ENCODE results near the gene FURIN. TPM values are rescaled to one million over a fixed set of nuclear protein-coding genes. Genes with fewer than 3 reads are reported as not detected.

FURIN gene
- total RNA-seq, 1 experiment from 2014 or later, result 62.0 TPM

DNA sequence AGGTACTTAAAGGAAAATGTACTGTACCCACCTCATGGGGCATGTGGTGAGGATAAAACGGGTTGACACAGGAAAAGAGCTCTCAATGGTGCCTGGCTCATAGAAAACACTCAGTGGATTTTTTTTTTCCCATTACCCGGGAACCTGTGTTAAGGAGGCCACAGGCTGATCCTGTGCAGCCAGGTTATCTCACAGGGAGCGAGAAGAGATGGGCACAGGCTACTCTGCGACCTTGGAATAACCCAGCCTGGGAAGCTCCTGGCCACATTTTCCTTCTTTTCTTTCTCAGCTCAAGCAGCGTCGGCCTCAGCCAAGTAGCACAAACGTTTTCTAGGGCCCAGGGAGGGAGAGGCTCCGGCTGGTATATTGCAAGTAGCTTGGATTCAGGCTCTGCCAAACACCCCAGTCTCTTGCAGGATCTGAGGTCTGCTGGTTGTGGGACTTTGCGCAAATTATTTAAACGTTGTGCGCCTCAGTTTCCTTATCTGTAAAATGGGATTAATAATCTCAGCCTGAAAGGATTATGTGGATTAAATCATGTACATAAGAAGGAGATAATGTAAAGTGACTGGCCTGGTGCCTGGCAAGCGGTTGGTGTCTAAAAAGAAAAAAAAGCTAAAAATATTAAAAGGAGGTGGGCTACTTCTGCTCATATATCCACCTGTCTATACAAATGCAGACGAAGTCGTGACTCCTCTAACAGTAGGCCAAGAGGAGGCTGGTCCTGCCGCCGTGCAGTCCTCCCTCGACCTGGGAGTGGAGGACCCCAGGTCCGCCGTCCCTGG lies 2.2 kb downstream of the FURIN start:
- Histone ChIP-seq H3K9me3 (ENCODE audit: control insufficient read depth, insufficient read depth, low read depth, low read length) (no peaks in the 10 kb centered on the region), H3K4me3 (ENCODE audit: low read depth in 2 of 2, low read length in 2 of 2) (peak overlapping the region; percentile 55 to 74), H3K27ac (ENCODE audit: low read length) (peak overlapping the region; percentile 95), H3K4me1 (ENCODE audit: control insufficient read depth, insufficient read depth, low read length) (peaks cover 73% of the 10 kb centered on the region), H3K36me3 (ENCODE audit: control insufficient read depth, insufficient read depth, low read length) (no peaks in the 10 kb centered on the region), H3K27me3 (ENCODE audit: control insufficient read depth, insufficient read depth, low read length) (no peaks in the 10 kb centered on the region)
- TF ChIP-seq POLR2AphosphoS5 (IDR thresholded peaks at IDR 0.05; ENCODE audit: low read depth, low read length), result no peak
- ChIA-PET POLR2A (no interaction called here), CTCF (interaction anchor here (0.5 kb wide), 1 partner anchor 25 kb away, joined by 4 read pairs; no protein-coding TSS in a partner anchor)
- DNase-seq (ENCODE audit: low read depth, low spot score) (no peak), ATAC-seq (peak; percentile 20)
- TSS peak; percentile 86 for BruUV-seq (replicated peaks)
- in situ Hi-C loops (cut with HindIII; ENCODE audit: low pct_unique_long_range_greater_than_20kb, low sequenced_read_pairs) (no loop called here), intact Hi-C loops (cut with micrococcal nuclease; ENCODE audit: unreplicated experiment) (no loop called here)

DNA sequence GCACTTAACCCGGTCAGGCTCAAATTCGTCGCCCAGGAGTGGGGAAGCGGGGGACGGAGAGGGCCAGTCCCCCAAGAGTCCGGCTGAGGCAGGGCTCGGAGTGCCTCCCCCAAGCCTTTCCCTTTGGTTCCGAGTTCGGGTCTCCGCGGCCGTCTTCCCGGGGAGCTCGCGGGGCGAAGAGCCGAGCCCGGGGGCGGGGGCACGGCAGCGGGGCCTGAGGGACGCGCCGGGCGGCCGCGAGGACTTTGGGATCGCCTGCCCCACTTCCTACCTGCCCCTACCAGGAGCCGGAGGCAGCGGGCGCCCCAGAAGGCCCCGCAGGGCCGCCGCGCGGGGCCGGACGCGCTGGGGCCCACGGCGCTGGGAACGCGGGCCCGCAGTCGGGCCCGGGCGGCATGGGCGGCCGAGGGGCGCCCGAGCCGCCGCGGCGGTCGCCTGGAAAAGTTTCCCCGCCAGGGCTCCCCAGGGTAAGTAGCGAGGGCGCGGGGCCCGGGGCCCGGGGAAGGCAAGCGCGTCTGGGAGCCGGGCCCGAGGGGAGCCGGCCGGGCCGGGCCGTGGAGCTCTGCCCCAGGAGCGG lies 2.8 kb downstream of the FURIN start:
- intact Hi-C loops (cut with micrococcal nuclease; ENCODE audit: unreplicated experiment), result no loop called here
- TF ChIP-seq, protein P1, sequence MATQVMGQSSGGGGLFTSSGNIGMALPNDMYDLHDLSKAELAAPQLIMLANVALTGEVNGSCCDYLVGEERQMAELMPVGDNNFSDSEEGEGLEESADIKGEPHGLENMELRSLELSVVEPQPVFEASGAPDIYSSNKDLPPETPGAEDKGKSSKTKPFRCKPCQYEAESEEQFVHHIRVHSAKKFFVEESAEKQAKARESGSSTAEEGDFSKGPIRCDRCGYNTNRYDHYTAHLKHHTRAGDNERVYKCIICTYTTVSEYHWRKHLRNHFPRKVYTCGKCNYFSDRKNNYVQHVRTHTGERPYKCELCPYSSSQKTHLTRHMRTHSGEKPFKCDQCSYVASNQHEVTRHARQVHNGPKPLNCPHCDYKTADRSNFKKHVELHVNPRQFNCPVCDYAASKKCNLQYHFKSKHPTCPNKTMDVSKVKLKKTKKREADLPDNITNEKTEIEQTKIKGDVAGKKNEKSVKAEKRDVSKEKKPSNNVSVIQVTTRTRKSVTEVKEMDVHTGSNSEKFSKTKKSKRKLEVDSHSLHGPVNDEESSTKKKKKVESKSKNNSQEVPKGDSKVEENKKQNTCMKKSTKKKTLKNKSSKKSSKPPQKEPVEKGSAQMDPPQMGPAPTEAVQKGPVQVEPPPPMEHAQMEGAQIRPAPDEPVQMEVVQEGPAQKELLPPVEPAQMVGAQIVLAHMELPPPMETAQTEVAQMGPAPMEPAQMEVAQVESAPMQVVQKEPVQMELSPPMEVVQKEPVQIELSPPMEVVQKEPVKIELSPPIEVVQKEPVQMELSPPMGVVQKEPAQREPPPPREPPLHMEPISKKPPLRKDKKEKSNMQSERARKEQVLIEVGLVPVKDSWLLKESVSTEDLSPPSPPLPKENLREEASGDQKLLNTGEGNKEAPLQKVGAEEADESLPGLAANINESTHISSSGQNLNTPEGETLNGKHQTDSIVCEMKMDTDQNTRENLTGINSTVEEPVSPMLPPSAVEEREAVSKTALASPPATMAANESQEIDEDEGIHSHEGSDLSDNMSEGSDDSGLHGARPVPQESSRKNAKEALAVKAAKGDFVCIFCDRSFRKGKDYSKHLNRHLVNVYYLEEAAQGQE (IDR thresholded peaks at IDR 0.05; ENCODE audit: insufficient read depth in 1 of 2, low read depth in 2 of 2, low read length in 1 of 2), result no peak
- TF ChIP-seq TCF7L2 (IDR thresholded peaks at IDR 0.05; ENCODE audit: low read depth, low read length) (no peak), SIN3A (IDR thresholded peaks at IDR 0.05; ENCODE audit: borderline replicate concordance, insufficient read depth, low read depth, low read length) (no peak), POLR2AphosphoS5 (IDR thresholded peaks at IDR 0.05; ENCODE audit: low read depth, low read length) (no peak)
- TF ChIP-seq, protein P2, sequence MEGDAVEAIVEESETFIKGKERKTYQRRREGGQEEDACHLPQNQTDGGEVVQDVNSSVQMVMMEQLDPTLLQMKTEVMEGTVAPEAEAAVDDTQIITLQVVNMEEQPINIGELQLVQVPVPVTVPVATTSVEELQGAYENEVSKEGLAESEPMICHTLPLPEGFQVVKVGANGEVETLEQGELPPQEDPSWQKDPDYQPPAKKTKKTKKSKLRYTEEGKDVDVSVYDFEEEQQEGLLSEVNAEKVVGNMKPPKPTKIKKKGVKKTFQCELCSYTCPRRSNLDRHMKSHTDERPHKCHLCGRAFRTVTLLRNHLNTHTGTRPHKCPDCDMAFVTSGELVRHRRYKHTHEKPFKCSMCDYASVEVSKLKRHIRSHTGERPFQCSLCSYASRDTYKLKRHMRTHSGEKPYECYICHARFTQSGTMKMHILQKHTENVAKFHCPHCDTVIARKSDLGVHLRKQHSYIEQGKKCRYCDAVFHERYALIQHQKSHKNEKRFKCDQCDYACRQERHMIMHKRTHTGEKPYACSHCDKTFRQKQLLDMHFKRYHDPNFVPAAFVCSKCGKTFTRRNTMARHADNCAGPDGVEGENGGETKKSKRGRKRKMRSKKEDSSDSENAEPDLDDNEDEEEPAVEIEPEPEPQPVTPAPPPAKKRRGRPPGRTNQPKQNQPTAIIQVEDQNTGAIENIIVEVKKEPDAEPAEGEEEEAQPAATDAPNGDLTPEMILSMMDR (IDR thresholded peaks at IDR 0.05), result no peak
- no peaks in the 10 kb centered on the region for H3K9me3 ChIP-seq (ENCODE audit: control insufficient read depth, insufficient read depth, low read depth, low read length)
- H3K4me1 ChIP-seq (ENCODE audit: control insufficient read depth, insufficient read depth, low read length), result peaks cover 71% of the 10 kb centered on the region
- H3K27me3 ChIP-seq (ENCODE audit: control insufficient read depth, insufficient read depth, low read length), result no peaks in the 10 kb centered on the region
- in situ Hi-C loops (cut with HindIII; ENCODE audit: low pct_unique_long_range_greater_than_20kb, low sequenced_read_pairs), result no loop called here
- ATAC-seq, result peak; percentile 18
- no peaks in the 10 kb centered on the region; the same call in 1 of the 2 replicates for H3K36me3 ChIP-seq (ENCODE audit: control insufficient read depth, insufficient read depth, low read length)
- peak overlapping the region; percentile 55 to 74 for H3K4me3 ChIP-seq (ENCODE audit: low read depth in 2 of 2, low read length in 2 of 2)
- DNase-seq (ENCODE audit: low read depth, low spot score), result no peak
- BruUV-seq (replicated peaks), result no TSS peak
- H3K27ac ChIP-seq (ENCODE audit: low read length), result peak overlapping the region; percentile 95
- CTCF ChIA-PET, result no interaction called here
- POLR2A ChIA-PET, result interaction anchor here (0.6 kb wide), 2 partner anchors 45 to 1133 kb away, joined by 7 to 9 read pairs; no protein-coding TSS in a partner anchor
